Hypothalamus (tissue), 51 donors: ENCODE results near the gene PRTN3.

Experiments
- DNase-seq, 51 donors: peaks; one replicate each; lab custom pipeline; 2025; lab: John Stamatoyannopoulos, UW

The PRTN3 gene

GRCh38 chr19:861756-862580, 21.2 kb downstream of the PRTN3 start:
- DNase-seq = peak in 2 of 51 donors; percentile 24 to 42

- peak in 4 of 51 donors; percentile 11 to 23 (median 18) for DNase-seq
These were observed 21.9 kb downstream of the PRTN3 start for GRCh38 chr19:862581-863314.

- no peak for DNase-seq
These were observed 22.5 kb downstream of the PRTN3 start for GRCh38 chr19:863315-863620.

GRCh38 chr19:866769-867300, 26.0 kb downstream of the PRTN3 start:
- DNase-seq = no peak

GRCh38 chr19:867301-867793, 26.5 kb downstream of the PRTN3 start:
- DNase-seq = no peak

- DNase-seq = no peak
These were observed 27.2 kb downstream of the PRTN3 start for GRCh38 chr19:867855-868457.

DNA sequence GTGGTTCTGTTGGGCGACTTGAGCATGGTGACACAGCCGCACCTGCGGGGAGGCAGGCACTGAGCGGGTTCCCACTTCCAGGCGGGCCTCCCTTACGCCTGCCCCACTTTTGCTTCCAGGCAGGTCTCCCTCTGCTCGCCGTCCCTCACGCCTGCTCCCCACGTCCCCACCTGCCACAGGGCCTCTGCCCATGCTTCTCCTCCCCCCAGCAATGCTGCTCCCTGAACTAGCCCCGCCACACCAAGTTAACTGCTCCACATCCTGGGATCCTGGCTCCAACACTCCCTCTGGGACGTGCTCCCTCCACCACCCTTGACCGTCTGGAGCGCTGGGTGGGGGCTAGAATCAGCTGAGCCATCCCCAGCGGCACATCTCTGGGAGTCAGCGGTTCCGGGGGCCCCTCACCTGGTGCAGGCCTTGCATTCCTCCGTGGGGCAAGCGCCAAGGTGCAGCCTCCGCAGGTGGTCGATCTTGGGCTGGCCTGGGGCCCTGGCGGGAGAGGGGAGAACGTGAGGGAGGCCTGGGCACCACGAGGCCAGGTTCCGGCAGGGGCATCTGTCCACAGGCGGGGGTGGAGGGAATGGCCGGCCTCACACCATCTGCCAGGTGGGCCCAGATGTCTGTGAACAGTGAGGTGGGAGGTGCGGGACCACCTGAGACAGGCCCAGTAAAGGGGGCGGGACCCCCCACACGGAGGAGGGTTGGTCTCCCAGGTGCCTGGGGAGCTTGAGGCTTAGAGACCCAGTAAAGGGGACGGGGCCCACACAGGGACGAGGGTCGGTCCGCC, 27.9 kb downstream of the PRTN3 start:
- DNase-seq = no peak

DNA sequence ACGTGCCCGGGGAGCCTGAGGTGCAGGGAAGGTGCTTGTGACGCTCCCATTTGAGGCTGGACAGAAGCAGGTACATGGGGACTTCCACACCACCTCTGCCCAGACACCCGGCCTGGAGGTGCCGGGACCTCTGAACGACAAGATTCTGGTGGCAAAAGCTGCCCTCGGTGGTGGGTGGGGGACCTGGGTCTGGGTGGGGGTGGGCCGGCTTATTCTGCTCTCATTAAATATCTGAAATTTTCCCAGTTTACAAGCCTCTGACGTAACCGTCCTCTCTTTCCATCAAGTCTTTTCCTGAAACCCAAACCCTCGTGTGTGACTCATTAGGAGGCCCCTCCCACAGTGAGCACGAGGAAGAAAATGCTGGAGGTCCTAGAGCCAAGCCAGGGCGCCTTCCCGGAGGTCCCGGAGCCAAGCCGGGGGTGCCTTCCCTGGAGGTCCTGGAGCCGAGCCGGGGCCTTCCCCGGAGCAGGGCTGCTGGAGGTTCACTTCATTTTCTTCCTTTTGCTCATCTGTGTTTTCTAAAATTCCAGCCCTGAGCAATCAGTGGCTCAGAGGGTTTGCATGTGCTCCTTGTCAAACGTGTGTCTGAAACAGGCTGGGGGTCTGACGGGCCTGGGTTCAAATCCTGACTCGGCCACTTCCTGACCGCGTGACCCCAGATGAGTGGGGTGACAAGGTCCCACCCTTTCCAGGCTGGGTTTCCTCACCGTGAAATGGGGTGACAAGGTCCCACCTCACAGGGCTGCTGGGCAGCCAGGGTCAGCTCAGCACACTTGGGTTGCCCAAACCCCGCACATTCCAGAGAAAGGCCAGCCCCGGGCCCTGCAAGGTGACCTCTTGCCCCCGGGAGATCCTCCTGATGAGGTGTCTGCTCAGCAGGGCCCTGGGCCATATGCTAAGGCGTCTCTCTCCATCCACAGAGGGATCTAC, 28.7 kb downstream of the PRTN3 start:
- DNase-seq = peak in 1 of 51 donors; percentile 20

DNA sequence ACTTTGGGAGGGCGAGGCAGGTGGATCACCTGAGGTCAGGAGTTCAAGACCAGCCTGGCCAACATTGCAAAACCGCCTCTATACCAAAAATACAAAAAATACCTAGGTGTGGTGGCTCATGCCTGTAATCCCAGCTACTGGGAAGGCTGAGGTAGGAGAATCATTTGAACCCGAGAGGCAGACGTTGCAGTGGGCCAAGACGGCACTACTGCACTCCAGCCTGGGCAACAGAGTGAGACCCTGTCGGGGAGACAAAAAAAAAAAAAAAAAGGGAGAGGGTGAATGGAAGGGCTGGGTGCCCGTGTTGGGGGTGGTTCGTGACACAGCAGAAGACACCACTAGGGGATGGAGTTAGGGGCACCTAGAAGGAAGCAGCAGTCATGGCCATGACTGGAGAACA, 29.5 kb downstream of the PRTN3 start:
- no peak for DNase-seq

GRCh38 chr19:870963-871401, 30.2 kb downstream of the PRTN3 start:
- peak in 27 of 51 donors; percentile 6 to 73 (median 36) for DNase-seq

GRCh38 chr19:871446-872265, 30.9 kb downstream of the PRTN3 start:
- peak in 1 of 51 donors; percentile 19 for DNase-seq

DNA sequence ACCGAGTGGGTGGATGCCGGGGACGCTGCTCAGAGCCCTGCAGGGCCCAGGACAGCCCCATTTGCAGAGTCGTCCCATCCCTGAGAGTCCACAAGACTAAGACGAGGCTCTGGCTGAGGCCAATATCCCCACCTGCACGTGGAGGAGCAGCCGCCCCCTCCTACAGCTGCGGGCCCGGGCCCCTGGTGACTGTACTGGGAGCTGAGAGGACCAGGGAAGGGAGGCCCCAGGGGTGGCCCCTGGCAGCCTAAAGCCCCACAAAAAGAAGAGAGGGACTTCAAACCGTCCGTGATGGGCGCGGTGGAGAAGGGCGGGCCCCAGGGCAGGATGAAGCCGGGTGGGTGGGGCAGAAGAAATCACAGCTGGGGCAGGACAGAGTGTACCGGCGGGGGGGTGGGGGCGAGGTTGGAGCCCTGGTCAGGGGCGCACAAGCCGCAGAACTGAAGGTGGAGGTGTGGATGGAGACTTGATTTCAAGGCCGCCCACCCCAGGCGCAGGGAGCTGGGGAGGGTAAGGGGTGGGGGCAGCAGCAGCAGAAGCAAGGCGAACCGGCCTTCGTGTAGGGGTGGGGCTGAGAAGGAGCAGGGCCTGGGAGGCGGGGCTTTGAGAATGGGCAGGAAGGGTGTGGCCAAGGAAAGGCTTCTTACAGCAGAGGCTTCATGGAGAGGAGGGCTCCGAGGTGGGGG, 31.6 kb downstream of the PRTN3 start:
- no peak for DNase-seq

- no peak for DNase-seq
These were observed 32.3 kb downstream of the PRTN3 start for GRCh38 chr19:873084-873483.

DNA sequence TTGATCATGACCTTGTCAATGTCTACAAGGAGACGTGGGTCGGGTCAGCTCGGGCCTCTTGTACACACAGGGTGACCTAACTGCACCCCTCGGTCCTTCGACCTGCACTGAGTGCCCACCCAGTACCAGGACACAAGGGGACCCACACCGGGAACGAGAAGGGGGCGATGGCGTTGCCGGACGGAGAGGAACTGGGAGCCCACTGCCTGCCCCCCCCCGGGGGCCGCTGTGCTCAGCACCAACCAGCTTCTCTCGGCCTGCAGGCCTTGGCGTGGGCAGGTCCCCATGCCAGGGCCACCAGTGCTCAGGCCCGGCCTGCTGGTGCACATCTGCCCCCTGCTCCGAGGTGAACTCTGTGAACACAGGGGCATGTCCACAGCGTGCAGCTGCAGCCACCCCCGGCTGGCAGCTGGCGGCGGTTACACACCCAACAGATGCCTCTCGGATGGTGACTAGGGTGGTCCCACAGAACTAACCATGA, 32.8 kb downstream of the PRTN3 start:
- DNase-seq = no peak

DNA sequence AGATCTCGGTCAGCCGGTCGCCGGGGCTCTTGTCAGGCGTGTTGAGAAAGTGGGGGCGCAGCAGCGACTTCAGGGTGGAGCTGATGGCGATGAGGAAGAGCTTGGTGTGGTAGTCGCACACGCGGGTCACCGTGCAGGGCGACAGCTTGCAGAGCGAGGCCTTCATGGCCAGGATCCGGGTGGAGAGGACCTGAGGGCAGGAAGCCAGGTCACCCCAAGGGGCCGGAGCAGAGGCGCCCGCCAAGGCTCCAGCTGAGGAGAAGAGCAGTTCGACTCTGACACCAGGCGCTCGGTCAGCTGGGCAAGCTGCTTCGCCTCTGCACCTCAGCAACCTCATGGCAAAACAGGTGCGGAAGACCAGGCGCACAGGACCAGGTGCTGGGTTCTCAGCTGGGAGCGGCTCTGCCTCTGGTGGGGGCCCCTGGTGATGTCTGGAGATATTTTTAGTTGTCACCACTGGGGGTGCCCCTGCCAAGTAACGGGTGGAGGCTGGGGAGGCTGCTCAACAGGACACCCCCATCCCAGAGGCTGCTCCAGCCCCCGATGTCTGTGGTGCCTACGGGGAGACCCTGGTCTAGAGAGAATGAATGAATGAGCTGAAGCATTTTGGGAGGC, 34.6 kb downstream of the PRTN3 start:
- no peak for DNase-seq

DNA sequence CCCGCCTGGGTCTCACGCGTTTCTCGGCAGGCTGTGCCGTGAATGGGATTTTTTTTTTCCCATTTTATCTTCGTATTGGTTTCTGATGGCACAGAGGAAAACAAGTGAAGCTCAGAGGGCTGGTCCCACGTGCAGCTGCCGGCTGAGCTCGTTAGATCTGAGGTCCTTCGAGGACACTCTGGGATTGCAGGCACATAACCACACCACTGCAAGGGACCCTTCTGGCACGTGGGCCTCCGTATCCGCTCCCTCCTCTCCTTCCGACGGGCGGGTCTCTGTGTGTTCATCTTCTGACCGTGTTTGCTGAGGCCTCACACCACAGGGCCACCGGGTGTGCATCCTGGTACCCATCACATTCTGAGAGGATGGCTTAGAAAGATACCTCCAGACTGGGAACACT, 35.3 kb downstream of the PRTN3 start:
- peak in 2 of 51 donors; percentile 9 to 14 for DNase-seq

- no peak for DNase-seq
These were observed 36.0 kb downstream of the PRTN3 start for GRCh38 chr19:876780-877314.
